Measurements from ENCODE around the gene EPC2. TPM values are rescaled to one million over a fixed set of nuclear protein-coding genes. Genes with fewer than 3 reads are reported as not detected.

The EPC2 gene
- total RNA-seq, 3 donors from 2014 or later: 23.4 to 36.3 (median 29.2) TPM

DNA sequence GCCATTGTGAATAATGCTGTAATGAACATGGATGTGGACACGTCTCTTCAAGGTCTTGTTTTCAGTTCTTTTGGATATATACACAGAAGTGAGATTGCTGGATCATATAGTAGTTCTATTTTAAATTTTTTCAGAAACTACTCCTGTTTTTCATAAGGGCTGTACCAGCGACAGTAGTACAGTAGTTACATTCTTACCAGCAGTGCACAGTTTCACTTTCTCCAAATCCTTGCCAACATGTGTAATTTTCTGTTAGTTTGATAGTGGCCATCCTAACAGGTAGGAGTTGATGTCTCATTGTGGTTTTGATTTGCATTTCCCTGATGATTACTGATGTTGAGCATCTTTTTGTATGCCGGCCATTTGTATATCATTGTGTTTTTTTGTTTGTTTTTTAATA is 81.7 kb downstream of the EPC2 start:
- TF ChIP-seq, protein P1, sequence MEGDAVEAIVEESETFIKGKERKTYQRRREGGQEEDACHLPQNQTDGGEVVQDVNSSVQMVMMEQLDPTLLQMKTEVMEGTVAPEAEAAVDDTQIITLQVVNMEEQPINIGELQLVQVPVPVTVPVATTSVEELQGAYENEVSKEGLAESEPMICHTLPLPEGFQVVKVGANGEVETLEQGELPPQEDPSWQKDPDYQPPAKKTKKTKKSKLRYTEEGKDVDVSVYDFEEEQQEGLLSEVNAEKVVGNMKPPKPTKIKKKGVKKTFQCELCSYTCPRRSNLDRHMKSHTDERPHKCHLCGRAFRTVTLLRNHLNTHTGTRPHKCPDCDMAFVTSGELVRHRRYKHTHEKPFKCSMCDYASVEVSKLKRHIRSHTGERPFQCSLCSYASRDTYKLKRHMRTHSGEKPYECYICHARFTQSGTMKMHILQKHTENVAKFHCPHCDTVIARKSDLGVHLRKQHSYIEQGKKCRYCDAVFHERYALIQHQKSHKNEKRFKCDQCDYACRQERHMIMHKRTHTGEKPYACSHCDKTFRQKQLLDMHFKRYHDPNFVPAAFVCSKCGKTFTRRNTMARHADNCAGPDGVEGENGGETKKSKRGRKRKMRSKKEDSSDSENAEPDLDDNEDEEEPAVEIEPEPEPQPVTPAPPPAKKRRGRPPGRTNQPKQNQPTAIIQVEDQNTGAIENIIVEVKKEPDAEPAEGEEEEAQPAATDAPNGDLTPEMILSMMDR (IDR thresholded peaks at IDR 0.05): no peak
- H3K4me3 ChIP-seq: no peak overlapping the region
- ATAC-seq (no peak), DNase-seq (no peak)
- H3K36me3 ChIP-seq (ENCODE audit: low read depth): no peaks in the 10 kb centered on the region
- intact Hi-C loops (cut with DNase I, micrococcal nuclease): no loop called here
- H3K9me3 ChIP-seq: no peaks in the 10 kb centered on the region
- peaks cover 2% of the 10 kb centered on the region for H3K4me1 ChIP-seq (ENCODE audit: low read depth)

DNA sequence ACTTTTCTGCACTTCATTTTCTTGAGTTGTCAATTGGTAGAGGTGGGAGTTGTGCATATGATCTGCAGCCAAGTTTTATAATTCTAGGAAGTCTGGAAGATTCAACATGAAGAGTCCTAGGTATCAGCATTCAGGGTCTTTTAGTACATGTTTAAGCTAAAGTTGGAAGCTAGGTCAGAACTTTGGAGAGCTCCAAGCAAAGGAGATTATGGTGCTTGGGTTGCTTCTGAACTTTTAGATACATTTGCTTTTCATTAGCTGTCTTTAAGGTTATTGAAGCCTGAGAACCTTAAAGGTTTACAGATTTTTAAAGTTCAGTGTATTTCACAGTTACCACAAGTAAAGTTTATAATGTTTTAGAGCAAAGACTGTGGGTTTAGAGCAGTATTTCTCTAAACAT is 85.5 kb downstream of the EPC2 start:
- no peaks in the 10 kb centered on the region for H3K4me1 ChIP-seq (ENCODE audit: low read depth)
- H3K9me3 ChIP-seq: no peaks in the 10 kb centered on the region
- intact Hi-C loops (cut with DNase I, micrococcal nuclease): no loop called here
- DNase-seq (no peak), ATAC-seq (no peak)
- TF ChIP-seq, protein P1 (IDR thresholded peaks at IDR 0.05): no peak
- no peaks in the 10 kb centered on the region for H3K36me3 ChIP-seq (ENCODE audit: low read depth)
- no peak overlapping the region for H3K4me3 ChIP-seq

DNA sequence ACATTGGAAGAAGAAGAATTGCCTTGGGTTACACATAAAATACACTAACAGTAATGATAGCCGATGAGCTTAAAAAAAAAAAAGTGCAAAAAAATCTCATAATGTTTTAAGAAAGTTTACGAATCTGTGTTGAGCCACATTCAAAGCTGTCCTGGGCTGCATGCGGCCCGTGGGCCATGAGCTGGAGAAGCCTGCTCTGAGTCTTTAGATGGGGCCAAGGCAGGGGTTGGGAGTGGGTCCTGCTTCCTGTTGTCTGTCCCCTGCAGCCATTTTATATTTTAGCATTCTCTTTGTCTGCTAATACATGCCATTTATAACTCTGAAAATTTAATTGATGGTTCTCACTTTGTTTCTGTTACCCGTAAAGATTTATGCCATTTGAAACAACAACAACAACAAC is 93.2 kb downstream of the EPC2 start:
- TF ChIP-seq, protein P1 (IDR thresholded peaks at IDR 0.05): no peak
- no peaks in the 10 kb centered on the region for H3K9me3 ChIP-seq
- no peak for ATAC-seq
- no peaks in the 10 kb centered on the region for H3K4me1 ChIP-seq (ENCODE audit: low read depth)
- no peaks in the 10 kb centered on the region for H3K36me3 ChIP-seq (ENCODE audit: low read depth)
- intact Hi-C loops (cut with DNase I, micrococcal nuclease): no loop called here
- DNase-seq: no peak
- H3K4me3 ChIP-seq: no peak overlapping the region

DNA sequence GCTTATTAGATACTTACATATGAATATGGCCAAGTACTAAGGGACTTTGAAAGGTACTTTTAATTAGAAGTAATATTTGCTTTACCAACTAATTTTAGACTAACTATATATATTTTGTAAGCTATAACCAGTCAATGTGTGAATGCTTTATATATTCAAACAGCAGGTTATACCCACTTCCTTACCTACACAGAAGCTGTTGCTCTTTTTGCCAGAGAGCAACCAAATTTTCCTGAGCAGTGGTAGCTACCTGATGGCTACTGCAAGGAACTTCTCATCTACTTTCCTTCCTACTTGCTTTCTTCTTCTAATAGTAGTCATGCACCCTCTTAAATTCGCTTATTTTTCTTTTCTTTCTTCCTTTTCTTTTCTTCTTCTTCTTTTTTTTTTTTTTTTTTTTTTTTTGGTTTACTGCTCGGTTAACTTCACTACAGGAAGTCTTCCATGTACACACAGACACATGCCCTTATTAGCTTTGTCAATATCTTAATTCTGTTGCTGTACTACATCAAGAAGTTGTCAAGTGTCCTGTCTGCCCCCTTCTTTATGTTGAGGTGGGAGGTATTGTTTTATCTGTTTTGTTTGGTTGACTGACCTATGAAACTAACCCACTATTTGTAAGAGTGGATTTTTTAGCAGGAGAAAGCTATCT is 95.0 kb downstream of the EPC2 start:
- intact Hi-C loops (cut with DNase I, micrococcal nuclease): no loop called here

DNA sequence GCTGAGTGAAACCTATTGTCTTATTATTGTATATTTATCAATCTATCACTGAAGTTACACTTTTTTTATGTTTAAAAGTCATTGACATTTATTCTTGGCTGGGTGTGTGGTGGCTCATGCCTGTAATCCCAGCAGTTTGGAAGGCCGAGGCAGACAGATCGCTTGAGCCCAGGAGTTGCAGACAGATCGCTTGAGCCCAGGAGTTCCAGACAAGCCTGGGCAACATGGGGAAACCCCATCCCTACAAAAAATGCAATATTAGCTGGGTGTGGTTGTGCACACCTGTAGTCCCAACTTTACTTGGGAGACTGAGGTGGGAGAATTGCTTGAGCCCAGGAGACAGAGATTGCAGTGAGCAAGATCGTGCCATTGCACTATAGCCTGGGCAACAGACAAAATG is 97.8 kb downstream of the EPC2 start:
- Histone ChIP-seq H3K36me3 (ENCODE audit: low read depth) (no peaks in the 10 kb centered on the region), H3K4me3 (no peak overlapping the region), H3K4me1 (ENCODE audit: low read depth) (peaks cover 4% of the 10 kb centered on the region), H3K9me3 (no peaks in the 10 kb centered on the region)
- no peak for ATAC-seq
- DNase-seq: no peak
- intact Hi-C loops (cut with DNase I, micrococcal nuclease): no loop called here
- TF ChIP-seq, protein P1 (IDR thresholded peaks at IDR 0.05): no peak

More for the DNA sequence above, 95.0 kb downstream of the EPC2 start:
- Histone ChIP-seq H3K36me3 (ENCODE audit: low read depth) (no peaks in the 10 kb centered on the region), H3K4me3 (no peak overlapping the region), H3K9me3 (no peaks in the 10 kb centered on the region), H3K4me1 (ENCODE audit: low read depth) (no peaks in the 10 kb centered on the region)
- ATAC-seq (no peak), DNase-seq (no peak)
- TF ChIP-seq, protein P1 (IDR thresholded peaks at IDR 0.05): no peak
